H1 (cell line): ENCODE results near the gene LTBP1.

Experiments
- BRCA1 ChIP-seq: IDR thresholded peaks from 2 replicates; pipeline ENCODE4 v1.6.1; 2012; ENCODE audit warnings: low read depth, low read length, improper control_type of control experiment
- CTCF ChIP-seq, 3 experiments: IDR thresholded peaks; 1 replicate in 2 of 3; 2 replicates in 1 of 3; pipeline versions ENCODE4 v1.5.1 to v1.6.1; 2011; ENCODE audit warnings: low read length in 3 of 3, mild to moderate bottlenecking in 3 of 3, inconsistent platforms in 2 of 3, low read depth in 1 of 3, moderate library complexity in 1 of 3; ENCODE audit not compliant: insufficient read depth in 1 of 3; ENCODE audit errors: control extremely low read depth in 1 of 3
- POLR2AphosphoS5 ChIP-seq: IDR thresholded peaks from 2 replicates; pipeline ENCODE4 v1.6.1; 2011; ENCODE audit warnings: low read depth, low read length
- SP1 ChIP-seq: IDR thresholded peaks from 2 replicates; pipeline ENCODE4 v1.6.1; 2011; ENCODE audit warnings: low read depth, low read length

GRCh38 chr2:32976409-32977063 lies 29.8 kb downstream of the LTBP1 start:
- TF ChIP-seq SP1 (no peak), CTCF (IDR thresholded peaks at IDR 0.05; ENCODE audit: control extremely low read depth in 1 of 3, insufficient read depth in 1 of 3, low read depth in 1 of 3, low read length in 3 of 3) (no peak), BRCA1 (no peak), POLR2AphosphoS5 (no peak)
